Kidney glomerular epithelial cell (primary cell): ENCODE measurements around the gene DRD2.
A peak's percentile ranks its signal among the peaks of the same experiment; 100 is the strongest.

Source experiments
- DNase-seq: peaks from one replicate; lab custom pipeline; 2025; lab: John Stamatoyannopoulos, UW

DRD2 gene

DNA sequence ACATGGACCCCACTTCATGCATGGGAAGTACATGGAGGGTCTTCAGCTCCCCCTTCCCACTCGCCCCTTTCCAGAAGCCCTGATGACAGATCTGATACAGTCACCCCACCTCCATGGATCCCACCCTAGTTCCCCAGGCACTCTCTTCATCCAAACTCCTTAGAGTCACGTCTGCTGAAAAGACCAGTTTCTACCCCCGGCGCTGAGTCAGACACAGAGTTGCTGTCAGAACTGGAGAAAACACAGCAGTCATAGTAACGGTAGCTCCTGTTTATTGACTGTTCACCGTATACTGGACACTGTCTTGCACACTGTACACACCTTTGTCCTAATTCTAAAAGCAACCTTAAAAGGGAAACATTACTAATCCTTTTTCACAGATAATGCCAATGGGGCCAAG is 29.1 kb downstream of the DRD2 start:
- no peak for DNase-seq

DNA sequence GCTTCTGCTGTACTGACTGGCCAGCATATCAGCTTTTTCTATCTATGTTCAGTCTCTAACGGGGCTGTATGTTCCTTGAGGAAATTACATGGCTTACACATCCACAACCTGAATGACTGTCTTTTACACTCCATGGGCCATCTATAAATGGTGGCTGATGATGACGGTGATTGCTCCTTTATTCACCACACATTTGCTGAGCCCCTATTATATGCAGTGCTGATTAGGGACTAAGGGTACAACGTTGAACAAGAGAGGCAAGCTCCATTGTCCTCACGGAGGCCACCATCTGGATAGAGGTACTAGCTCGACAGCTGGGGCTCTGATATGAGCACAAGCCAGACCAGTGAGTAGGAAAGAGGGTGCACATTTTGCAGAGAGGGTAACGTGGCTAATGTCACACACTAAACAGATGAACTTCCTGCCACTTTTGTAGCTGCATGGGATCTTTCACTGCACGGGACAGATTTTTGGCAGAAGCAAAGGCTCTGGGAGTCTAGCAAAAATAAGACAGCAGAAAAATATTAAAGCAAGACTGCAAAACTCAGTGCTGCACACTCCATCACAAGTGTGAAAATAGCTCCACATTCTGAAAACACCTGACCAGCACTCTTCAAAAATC is 30.6 kb downstream of the DRD2 start:
- DNase-seq: no peak

DNA sequence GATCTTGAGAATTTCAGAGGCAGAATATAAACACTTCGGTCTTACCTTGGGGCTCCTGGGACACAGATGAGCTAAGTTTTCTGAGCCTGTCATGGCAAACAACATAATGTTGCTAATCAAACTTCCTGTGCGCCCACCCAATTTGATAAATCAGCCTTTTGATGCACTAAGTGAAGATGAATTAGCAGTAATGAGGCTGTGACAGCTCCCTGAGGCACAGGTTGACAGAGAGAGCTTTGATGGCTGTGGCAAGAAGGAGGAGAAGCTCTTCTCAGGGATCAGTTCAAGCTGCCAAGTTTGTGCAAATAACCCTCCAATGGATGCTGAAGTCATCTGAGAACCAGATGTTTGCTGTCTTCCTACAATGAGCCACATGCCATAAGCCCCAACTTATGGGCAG is 34.4 kb downstream of the DRD2 start:
- no peak for DNase-seq

DNA sequence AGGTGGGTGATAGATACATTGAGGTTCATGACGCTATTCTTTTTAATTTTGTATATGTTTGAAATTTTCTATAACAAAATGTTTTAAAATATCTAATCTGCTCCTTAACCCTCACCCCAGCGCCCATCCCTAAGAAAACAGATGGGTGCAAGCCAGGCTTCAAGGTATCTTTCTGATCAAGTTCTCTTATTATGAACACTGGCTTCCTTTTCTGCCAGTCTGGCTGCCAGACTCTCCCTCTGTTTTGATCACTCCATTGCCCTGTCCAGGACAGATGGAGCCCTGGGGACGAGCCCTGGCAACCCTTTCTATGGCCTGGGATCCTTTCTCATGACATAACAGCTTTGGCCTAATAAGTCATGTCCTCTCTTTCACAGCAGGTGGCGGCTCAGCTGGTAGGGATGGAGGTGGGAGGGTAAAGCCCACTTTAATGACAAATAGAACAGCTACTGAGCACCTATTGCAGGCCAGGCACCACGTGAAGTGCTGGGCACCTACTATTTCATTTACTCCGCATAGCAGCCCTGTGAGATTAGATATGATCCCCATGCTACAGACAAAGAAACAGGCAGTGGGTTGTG is 38.4 kb downstream of the DRD2 start:
- no peak for DNase-seq

DNA sequence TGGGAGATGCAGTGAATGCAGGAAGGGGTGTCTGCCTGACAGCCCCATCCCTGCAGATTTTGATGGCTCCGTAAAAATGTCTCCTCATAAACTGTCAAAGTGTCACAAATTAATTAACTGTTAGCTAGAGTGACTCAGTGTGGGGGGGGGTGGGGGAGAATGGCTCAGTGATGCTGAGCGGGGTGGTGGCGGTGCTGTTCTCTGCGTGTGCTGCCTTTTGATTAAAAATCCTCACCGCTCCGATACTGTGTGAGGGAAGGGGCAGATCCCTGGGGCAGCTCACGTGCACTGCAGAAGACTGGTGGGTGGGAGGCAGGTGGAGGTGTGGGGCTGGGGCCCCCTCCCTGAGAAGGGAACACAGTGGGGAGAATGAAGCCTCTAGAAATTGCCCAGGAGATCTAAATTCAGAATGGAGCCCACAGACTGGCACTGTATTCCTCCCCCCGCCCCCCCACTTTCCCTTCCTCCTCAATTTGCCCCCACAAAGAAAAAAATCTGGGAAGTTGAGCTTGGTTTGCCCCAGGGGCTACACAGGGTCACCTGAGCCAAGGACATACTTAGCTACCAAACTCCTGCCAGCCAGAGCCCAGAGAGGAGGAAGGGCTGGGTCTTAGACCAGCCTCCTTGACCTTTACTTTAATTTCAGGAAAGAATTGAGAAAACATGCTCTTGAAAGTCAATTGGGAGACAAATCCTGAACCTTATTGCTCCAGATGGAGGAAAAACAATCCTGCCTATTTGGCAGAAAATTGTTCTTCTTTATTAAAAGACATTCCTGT is 39.8 kb downstream of the DRD2 start:
- DNase-seq: no peak

DNA sequence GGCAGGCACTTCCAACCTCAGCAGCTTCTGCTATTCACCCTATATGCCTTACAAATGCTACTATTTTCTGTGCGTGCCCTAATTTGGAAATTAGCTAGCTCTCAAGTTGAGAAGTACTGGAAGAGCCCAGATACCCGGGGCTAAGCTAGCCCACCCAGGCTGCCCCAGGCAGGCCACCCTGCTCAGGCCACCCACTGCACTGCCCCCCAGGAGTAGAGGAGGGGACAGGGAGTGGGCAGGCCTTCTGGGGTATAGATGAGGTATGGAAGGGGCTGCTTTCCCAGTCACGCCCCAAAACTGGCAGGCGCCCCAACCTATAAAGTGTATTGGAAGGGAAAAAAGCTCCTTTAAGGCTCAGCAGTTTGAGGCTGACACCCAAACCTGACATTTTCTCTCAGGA is 43.5 kb downstream of the DRD2 start:
- DNase-seq: no peak

DNA sequence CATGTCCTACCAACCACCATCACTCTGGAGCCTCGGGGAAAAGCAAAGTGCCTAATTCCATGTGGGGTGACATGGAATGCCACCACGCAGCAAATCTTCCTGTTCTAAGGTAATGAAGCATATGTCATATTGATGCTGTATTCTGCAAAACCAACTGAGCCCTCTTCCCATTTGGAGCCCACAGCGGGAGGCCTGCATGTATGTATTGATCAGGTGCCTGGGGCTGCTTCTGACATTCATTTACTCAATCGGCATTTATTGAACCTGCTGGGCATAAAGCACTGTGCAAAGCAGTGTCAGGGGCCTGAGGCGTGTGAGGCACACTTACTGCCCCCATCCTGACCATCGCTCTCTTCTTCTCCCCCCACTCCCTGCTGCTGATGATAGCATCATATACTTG is 48.5 kb downstream of the DRD2 start:
- no peak for DNase-seq

DNA sequence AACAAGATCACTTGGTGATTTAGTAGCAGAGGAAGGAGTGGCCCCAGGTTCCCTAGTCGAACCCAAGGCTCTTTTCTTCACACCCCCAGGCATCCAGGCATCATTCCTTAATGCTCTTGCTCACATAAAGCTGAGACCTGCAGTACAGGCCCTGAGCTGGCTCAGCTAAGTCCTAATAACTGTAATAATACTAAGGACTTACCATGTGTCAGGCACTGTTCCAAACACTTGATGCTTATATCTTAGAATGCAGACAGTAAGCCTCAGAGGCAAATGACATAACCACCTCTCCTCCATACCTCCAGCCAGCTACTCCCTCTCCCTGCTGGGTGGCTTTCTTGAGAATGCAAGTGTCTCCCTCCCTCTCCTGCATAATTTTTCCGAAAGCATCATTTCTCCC is 54.4 kb downstream of the DRD2 start:
- no peak for DNase-seq

DNA sequence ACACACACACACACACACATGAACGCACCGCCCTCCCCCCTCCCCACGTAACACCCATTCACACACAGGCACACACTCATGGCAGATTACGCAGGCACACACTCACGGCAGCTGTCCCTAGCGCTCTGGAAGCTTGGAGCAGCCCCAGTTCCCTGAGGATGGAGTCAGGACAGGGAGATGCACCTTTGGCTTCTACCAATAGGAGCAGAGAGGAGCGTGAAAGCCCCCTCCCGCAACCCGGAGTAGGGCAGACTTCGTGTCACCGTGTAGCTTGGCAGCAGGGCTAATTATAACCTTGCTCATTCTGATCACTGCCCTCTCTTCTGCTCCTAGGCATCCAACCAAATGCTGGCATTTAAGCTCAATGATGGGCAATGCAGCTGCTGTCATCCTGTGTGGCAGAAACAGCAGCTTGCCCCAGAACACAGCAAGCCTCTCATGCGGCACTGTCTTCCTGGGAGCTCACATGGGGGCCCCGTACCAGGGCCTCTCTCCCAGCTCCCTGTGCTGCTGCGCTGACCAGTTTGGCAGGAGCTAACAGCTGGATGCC is 55.7 kb downstream of the DRD2 start:
- DNase-seq: no peak

DNA sequence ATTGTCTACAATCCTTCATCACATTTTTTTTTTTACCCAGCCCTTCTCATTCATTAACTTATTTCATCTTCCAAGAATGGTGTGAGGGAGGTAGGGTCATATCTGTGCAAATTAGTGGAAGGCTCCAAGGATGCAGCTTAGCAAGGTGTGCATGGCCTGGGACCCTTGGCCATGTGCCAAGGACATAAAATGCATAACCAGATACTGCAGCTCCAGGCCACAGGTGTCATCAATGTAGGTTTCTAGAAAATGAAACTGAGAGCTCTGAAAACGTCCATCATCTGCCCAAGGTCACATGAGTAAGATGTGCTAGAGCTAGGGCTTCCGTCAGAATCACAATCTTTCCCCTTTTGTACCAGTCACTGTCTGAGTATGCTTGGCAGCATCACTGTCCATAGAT is 57.8 kb downstream of the DRD2 start:
- DNase-seq: no peak

DNA sequence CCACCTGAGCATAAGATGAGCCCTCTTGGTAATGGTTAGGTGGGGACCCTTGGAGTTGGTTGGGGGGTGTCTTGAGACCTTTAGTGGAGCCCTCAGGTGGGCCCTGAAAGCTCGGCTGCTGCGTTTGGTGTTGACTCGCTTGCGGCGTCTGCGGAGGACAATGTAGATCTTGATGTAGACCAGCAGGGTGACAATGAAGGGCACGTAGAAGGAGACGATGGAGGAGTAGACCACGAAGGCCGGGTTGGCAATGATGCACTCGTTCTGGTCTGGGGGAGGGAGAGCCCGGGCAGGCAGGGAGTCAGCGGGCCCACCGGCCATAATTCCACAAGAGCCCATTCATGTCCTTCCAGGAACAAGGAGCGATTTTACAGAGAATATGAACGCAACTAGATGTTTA is 59.9 kb downstream of the DRD2 start:
- DNase-seq: no peak

DNA sequence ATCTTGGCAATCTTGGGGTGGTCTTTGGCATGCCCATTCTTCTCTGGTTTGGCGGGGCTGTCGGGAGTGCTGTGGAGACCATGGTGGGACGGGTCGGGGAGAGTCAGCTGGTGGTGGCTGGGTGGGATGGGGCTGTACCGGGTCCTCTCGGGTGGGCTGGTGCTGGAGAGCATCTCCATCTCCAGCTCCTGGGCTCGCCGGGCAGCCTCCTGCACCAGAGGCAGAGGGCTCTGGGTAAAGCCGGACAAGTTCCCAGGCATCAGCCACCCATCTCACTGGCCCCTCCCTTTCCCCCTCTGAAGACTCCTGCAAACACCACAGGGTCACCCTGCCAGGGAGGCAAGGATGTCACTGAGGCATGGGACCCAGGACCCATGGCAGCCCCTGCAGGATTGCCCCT is 62.5 kb downstream of the DRD2 start:
- no peak for DNase-seq

DNA sequence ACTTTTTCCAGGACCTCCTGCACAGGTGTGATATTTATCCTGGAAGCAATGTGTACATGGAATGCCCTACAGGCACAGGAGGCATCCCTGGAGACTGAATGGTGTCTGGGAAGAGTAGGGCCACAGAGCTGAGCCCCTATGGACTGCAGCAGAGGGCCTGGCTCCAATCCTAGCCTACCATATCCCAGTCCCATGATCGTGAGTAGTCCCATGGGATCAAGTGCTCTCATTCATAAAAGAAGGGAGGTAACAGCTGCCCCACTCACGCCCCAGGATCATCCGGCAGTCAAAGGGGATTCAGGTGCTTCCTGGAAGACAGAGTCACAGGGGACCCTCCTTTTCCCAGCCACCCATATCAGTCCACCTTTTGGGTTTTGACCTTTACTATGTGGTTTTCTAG is 63.7 kb downstream of the DRD2 start:
- DNase-seq: no peak

DNA sequence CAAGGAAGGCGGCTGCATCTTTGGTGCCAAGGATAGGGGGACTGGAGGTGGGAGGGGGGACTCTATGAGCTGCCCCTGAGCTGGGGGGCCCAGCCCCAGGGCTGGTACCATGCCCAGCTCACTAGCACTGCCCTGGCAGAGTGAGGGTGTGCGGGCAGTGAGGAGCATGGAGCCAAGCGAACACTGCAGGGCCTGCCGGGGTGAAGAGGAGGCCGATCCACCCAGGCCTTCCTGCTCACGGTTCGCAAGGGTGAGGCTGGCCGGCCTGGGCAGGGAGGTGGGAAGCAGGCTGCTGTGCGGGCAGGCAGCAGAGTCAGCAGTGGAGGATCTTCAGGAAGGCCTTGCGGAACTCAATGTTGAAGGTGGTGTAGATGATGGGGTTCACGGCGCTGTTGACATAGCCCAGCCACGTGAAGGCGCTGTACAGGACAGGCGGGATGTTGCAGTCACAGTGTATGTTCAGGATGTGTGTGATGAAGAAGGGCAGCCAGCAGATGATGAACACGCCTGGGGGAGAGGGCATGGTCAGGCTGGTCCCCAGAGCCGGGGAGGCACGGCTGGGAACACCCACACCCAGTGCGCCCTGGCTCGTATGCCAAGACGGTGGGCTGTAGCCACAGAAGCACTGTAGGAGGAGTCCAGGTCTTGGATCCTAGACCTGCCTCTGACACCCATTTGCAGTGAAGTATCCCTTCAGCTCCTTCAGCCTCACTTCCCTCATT is 64.6 kb downstream of the DRD2 start:
- no peak for DNase-seq

DNA sequence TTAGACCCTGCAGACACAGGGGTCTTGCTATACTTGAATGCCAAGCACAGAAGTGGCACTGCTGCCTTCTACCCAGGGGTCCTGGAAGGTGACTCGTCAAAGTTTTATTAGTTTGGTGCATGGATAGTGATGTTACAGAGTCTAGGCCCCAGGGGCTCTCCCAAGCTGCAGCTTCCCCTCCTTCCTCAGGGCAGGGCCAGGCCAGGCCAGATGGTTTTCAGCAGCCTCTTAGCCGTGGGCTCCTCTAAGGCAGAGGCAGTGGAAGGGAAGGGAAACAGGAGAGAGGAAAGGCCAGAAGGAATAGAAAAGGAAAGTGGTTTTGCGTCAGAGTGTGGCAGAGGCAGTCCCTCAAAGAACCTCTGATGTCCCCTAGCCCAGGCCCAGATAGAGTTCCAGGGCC is 65.7 kb downstream of the DRD2 start:
- DNase-seq: no peak

DNA sequence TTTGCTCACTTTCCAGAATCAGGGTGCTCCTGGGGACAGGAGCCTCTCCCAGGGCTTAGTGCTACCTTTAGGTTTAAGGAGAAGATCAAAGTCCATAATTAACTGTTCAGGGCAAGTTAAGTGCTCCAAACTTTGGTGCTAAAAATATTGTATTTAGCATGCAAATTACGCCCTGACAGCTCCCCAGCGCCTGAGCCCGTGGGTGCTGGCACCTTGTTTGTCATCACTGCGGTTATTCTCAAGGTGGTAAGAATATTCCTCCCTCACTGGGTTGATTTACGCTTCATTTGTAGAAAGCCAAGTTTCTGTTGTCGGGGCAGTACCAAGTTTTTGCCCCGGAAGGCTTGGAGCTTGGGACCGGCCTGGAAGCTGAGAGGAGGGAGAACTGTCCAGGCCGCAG is 66.3 kb downstream of the DRD2 start:
- DNase-seq: no peak

DNA sequence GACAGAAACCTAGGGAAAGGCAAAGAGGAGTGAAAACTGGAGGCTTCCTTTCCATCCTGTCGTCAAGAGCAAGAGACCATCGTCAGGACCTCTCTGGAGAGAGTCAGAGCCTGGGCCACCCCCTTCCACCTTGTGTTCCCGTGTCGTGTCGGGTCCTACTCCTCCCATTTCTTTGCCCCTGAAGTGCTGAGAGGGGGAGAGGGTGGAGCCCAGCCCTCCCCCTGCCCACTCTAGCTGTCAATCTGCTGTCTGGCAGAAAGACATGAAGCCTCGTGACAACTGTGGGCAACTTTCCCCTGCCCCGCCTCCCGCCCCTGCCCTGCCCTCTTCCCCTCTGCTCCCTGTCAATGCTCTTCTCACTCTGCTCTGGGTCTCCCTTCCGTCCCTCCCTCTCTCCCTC is 67.0 kb downstream of the DRD2 start:
- no peak for DNase-seq

DNA sequence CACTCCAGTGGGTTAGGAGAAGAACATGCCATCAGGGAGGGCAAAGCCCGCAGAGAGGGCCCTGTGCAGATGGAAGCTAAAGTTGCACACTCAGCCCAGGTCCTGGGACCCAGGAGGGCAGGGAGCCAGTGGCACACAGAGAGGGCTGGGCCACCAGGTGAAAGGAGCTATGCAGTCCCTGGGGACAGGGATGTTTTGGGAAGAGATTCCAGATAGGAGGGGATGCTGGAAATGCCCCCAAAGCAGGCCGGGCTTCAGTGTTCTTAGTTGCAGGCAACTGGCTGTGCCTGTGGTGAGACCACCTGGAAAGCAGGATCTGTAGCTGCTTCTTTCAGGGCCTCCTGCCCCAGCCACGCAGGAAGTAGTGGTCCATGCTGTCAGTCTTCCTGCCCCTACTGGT is 68.0 kb downstream of the DRD2 start:
- DNase-seq: no peak

DNA sequence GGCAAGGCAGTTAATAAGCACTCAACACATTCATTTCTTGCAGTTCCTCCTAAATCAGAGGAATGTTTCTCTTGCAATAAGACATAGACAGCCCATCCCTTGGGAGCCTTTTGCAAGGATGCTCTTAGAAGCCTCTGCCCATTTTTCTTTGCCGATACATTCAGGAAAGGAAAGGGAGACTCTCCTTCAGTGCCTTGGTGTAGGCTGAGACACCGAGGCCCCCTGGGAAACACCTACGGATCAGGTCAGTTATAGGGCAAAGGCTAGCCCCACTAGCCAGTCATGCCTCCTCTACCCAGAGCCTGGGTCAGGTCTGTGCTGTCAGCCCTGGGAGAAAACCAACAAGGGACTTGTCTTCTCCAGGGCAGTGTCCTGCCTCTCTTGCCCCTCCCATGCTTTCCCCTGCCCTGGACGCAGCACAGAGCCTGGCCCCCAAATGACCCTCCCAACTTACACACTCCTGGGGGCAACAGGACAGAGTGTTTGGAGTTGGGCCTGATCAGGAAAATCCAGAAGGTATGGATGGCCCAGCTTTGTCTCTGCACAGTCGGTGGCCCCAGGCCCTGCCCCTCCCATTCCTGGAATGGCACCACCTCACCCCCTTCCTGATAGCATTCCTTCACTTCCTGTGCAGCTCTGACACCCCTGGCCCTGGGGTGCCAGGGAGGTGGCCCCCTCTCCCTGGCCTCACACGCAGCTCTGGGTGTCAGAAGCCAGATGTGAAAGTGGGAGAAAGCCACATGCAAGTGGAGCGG is 69.3 kb downstream of the DRD2 start:
- no peak for DNase-seq

DNA sequence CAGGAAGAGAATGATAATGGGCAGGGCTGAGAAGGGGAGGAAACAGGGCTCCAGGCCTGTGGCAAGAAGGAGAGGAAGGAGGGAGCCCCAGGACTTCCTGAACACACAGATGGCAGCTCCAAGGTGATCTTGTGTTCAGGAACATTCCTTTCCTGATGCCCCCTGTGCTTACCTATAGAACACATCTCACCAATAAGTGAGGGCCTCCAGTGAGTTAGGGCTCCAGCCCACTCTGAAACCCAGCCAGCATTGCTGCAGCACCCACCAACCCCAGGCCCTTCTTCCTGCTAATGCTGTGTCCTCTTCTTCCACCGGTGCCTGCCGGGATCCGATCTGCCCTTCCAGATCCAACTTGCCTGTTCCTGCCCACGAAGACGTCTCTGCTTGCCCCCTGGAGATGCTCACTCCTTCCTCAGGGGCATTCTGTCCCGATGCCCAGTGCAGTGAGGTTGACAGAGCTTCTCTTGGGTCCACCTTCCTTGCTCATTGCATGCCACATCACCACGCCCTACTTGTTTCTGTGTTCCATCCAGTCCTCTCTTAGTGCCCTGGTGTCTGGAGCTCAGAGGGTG is 70.3 kb downstream of the DRD2 start:
- no peak for DNase-seq

DNA sequence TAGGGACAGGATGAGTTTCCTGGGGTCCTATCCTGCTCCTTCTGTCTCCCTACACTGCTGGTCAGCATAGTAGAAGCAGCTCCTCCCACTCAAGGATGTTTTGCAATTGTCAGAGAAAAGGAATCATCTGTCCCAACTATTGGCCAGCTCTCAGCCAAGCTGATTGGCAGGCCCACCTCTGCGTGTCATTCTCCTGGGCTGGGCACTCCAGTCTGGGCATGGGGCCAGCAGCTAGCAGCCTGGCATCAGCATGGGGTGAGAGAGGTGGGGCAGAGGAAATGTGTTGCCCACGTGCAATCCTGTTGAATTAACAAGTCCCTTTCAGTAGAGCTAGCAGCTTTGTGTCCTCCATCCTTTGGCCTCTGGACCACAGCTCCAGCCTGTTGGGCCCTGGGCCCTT is 73.5 kb downstream of the DRD2 start:
- peak; percentile 51 for DNase-seq
